ENCODE results near the gene ADRM1. TPM values are rescaled to one million over a fixed set of nuclear protein-coding genes. Genes with fewer than 3 reads are reported as not detected.
A peak's percentile ranks its signal among the peaks of the same experiment; 100 is the strongest.

The ADRM1 gene
- total RNA-seq, 1 donor from 2014 or later = 63.9 TPM

DNA sequence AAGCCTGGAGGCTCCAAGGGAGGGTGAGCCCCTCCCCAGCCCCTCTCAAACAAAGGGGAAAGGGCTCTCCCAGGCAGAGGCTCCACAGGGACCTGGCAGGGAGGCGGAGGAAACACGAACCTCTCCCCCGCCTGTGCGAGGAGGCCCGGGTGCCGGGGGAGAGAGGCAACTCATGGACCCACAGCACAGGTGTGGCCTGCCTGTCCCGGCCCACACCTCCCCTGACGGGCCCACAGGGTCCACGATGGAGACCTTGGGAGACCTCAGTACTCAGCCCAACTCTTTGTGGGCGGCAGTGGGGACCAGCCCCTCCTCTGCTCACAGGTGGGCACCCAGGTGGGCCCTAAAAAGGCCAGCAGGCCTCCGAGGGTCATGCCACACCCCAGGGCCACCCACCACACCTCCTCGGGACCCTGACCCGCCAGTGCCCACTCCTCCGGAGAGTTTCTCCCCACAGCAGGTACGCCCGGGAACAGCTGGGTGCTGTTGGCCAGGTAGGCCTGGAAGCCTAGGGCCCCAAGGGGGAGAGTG, 52.1 kb downstream of the ADRM1 start:
- no peak for DNase-seq
- Histone ChIP-seq H3K9me3 (no peaks in the 10 kb centered on the region), H3K27ac (peak overlapping the region; percentile 90), H3K27me3 (ENCODE audit: low read depth) (no peaks in the 10 kb centered on the region), H3K36me3 (peaks cover 38% of the 10 kb centered on the region), H3K4me1 (peaks cover 71% of the 10 kb centered on the region), H3K4me3 (peak overlapping the region; percentile 38)
- no peak for ATAC-seq
- TF ChIP-seq, protein P1, sequence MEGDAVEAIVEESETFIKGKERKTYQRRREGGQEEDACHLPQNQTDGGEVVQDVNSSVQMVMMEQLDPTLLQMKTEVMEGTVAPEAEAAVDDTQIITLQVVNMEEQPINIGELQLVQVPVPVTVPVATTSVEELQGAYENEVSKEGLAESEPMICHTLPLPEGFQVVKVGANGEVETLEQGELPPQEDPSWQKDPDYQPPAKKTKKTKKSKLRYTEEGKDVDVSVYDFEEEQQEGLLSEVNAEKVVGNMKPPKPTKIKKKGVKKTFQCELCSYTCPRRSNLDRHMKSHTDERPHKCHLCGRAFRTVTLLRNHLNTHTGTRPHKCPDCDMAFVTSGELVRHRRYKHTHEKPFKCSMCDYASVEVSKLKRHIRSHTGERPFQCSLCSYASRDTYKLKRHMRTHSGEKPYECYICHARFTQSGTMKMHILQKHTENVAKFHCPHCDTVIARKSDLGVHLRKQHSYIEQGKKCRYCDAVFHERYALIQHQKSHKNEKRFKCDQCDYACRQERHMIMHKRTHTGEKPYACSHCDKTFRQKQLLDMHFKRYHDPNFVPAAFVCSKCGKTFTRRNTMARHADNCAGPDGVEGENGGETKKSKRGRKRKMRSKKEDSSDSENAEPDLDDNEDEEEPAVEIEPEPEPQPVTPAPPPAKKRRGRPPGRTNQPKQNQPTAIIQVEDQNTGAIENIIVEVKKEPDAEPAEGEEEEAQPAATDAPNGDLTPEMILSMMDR (IDR thresholded peaks at IDR 0.05) = no peak
- intact Hi-C loops (cut with DNase I) = no loop called here

DNA sequence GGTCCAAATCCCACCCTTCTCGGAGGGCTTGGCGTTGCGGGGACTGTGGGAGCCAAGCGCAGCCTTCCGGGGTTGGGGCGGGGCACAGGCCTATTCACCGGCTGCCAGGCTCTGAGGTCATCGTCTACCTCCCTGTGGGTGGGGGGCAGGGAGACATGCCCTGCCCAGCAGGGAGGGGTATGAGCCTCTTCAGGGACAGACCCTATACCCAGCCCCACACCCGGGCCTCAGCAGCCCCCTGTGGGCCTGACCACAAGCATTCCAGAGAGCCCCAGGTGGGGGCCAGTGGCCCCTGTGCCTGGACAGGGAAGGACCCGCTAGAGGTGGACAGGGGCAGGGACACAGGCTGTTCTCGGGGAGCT, 52.7 kb downstream of the ADRM1 start:
- DNase-seq = no peak
- intact Hi-C loops (cut with DNase I) = no loop called here
- ATAC-seq = peak; percentile 4 to 25
- Histone ChIP-seq H3K27me3 (ENCODE audit: low read depth) (no peaks in the 10 kb centered on the region), H3K27ac (peak overlapping the region; percentile 90), H3K4me3 (peak overlapping the region; percentile 38), H3K36me3 (peaks cover 32% of the 10 kb centered on the region), H3K9me3 (no peaks in the 10 kb centered on the region), H3K4me1 (peaks cover 65% of the 10 kb centered on the region)
- TF ChIP-seq, protein P1 (IDR thresholded peaks at IDR 0.05) = no peak

DNA sequence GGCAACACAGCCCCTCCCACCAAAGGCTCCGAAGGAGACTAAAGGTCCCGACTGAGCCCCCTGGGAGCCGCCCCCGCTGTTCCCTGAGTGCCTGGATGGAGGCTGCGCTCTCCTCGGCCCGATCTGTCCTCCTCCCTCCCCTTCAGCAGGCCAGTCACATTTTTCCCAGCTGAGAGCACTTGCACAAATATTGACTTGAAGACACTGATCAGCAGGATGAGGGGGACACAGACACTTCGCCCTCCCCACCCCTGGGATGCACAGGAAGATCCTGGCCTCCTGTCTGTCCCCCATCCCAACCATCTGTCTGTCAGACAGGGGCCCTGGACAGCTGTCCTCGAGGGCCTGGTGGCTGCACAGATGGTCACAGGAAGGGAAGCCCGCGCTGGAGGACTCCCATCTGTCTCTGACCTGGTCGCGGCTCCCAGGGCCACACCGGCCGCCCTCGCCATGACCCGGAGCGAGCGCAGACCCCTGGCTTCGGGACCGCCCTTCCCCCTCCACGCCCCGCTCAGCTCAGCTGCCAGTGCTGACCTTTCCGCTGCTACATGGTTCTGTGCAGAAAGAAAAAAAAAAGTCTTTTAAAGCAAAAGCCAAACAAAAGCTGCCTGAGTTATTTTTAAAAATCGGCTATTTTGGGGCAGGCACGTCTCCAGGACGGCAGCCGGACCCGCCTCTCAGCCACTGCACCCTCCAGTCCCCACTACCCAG, 53.2 kb downstream of the ADRM1 start:
- no peak for ATAC-seq
- TF ChIP-seq, protein P1 (IDR thresholded peaks at IDR 0.05) = no peak

DNA sequence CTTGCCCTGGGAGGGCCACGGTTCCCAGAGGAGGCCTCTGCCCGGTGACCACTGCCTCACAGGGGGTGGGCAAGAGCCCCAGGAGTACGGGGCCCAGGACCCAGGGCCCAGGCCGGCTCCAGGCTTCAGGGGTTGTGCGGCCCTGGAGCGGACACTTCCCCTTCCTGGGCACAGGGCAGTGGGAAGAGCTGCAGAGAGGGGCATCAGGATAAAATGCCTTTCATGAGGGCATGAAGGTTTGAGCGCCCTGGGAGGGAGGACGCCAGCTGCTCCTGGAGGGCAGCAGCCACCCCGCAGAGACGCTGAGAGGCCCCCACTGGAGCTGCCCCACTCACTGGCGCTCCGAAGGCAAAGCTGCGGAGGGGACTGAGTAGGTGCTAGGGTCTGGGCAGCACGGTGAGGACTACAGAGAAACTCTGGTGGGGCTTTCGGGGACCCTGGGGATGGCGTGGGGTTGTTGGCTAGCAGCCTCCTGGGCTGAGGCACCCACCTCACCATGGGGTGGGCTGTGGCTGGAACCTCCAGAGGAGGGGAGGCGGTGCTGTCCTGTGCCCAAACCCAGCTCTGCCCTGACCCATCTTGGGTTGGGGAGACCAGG, 53.9 kb downstream of the ADRM1 start:
- peaks cover 76% of the 10 kb centered on the region for H3K4me1 ChIP-seq
- intact Hi-C loops (cut with DNase I) = no loop called here
- no peaks in the 10 kb centered on the region for H3K9me3 ChIP-seq
- H3K36me3 ChIP-seq = peaks cover 20% of the 10 kb centered on the region
- H3K4me3 ChIP-seq = peak overlapping the region; percentile 38
- no peak for ATAC-seq
- H3K27me3 ChIP-seq (ENCODE audit: low read depth) = no peaks in the 10 kb centered on the region
- TF ChIP-seq, protein P1 (IDR thresholded peaks at IDR 0.05) = no peak
- peak overlapping the region; percentile 90 for H3K27ac ChIP-seq
- DNase-seq = no peak

More for the DNA sequence above, 53.2 kb downstream of the ADRM1 start:
- Histone ChIP-seq H3K4me1 (peaks cover 69% of the 10 kb centered on the region), H3K9me3 (no peaks in the 10 kb centered on the region), H3K27ac (peak overlapping the region; percentile 90), H3K36me3 (peaks cover 27% of the 10 kb centered on the region), H3K27me3 (ENCODE audit: low read depth) (no peaks in the 10 kb centered on the region), H3K4me3 (peak overlapping the region; percentile 38)
- intact Hi-C loops (cut with DNase I) = no loop called here
- DNase-seq = no peak

DNA sequence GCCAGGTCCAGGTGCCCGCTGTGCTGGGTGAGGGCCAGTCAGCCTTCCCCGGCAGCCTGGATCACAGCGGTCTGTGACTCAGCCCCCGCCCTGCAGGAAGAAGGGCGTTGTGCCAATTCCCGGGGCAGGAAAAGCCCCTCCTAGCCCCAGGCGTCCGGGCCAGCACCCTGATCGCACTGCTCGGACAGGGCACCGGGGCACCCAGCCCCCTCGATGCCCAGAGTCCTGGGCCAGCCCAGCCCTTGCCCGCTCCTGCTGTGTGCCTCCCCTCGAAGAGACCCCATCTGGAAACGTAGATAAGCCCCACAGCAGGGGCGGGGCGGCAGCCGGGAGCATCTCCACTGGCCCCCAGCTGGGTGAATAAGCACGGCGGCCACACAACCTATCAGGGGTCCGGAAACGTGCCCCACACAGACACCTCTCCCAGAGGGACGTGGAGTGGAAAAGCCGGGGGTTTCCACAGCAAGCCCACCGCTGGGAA, 54.4 kb downstream of the ADRM1 start:
- Histone ChIP-seq H3K4me1 (peaks cover 81% of the 10 kb centered on the region), H3K27ac (peak overlapping the region; percentile 90), H3K4me3 (peak overlapping the region; percentile 38), H3K36me3 (peaks cover 19% of the 10 kb centered on the region), H3K9me3 (no peaks in the 10 kb centered on the region), H3K27me3 (ENCODE audit: low read depth) (no peaks in the 10 kb centered on the region)
- intact Hi-C loops (cut with DNase I) = no loop called here
- TF ChIP-seq, protein P1 (IDR thresholded peaks at IDR 0.05) = no peak
- peak in 1 of 2 donors; percentile 11 for ATAC-seq
- no peak for DNase-seq
